ENCODE results near the gene DRC3.

DNA sequence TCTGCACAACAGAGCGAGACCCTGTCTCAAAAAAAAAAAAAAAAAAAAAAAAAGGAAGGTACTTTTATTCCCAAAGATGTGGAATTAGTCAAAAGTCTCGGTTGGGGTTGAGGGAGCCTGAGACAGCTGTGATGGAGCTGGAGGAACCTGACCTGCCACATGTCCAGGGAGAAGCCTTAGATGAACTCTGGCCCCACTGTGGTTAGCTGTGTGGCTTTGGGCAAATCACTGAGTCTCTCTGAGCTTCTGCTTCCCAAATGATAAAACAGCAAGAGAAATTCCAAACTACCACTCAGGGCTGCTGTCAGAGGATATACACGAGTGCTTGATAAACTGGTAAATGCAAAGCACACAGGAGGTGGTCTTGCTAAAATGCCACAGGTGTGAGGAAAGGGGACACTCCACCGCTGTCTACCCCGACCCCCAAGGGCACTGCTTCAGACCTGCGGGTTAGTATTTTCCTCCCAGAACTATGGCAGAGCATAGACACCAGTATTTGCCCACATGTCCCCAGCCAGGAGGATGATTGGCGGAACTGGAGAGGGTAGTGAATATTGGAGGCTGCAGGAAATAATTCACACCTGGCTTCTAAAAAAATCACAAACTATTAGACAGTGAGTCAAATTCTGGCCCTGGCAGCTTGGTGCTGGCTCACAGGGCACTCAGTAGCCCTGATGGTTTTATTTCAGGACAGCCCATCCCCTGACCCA, 14.7 kb downstream of the DRC3 start:
- TF ChIP-seq CTCF (conservative IDR thresholded peaks at IDR 0.05; ENCODE audit: low read depth, low read length): no peak
- no peak for TF ChIP-seq EZH2 (IDR thresholded peaks at IDR 0.05; ENCODE audit: borderline replicate concordance, low read depth, low read length, poor library complexity, severe bottlenecking)
